Astrocyte of the cerebellum (primary cell): Measurements from ENCODE around the gene ENG.

ENCODE experiments used
- DNase-seq: peaks from one replicate; pipeline ENCODE4 v3.0.0-alpha.2; 2011; ENCODE audit warnings: low read depth
- H3K4me3 ChIP-seq: 2 replicates; pipeline ENCODE4 v1.5.1; 2011; ENCODE audit warnings: mild to moderate bottlenecking, low read depth, low read length, moderate library complexity
- CTCF ChIP-seq: IDR thresholded peaks from 2 replicates; pipeline ENCODE4 v1.5.1; 2012; ENCODE audit warnings: low read length, low read depth, moderate library complexity, mild to moderate bottlenecking; ENCODE audit errors: missing control alignments
- in situ Hi-C: cut with HindIII; loops from 2 replicates; pipeline ENCODE4 v1.10.0; 2017; ENCODE audit warnings: low sequenced_read_pairs

ENG gene

GRCh38 chr9:127790094-127790855 lies 64.2 kb downstream of the ENG start:
- H3K4me3 ChIP-seq, result no peak overlapping the region
- no peak for TF ChIP-seq CTCF
- no peak for DNase-seq

GRCh38 chr9:127789179-127789578 lies 65.3 kb downstream of the ENG start:
- no peak overlapping the region for H3K4me3 ChIP-seq
- DNase-seq, result no peak
- in situ Hi-C loops, result no loop called here
- no peak for TF ChIP-seq CTCF

More at GRCh38 chr9:127790094-127790855, 64.2 kb downstream of the ENG start:
- in situ Hi-C loops, result no loop called here

GRCh38 chr9:127788337-127789011 lies 66.0 kb downstream of the ENG start:
- H3K4me3 ChIP-seq, result no peak overlapping the region
- TF ChIP-seq CTCF, result no peak
- in situ Hi-C loops, result no loop called here
- no peak for DNase-seq

GRCh38 chr9:127786773-127787104 lies 67.7 kb downstream of the ENG start:
- DNase-seq, result no peak
- TF ChIP-seq CTCF, result peak; percentile 60
- H3K4me3 ChIP-seq, result peak overlapping the region; percentile 93
- in situ Hi-C loops, result no loop called here

- TF ChIP-seq CTCF, result no peak
- DNase-seq, result peak; percentile 74
- in situ Hi-C loops, result no loop called here
- H3K4me3 ChIP-seq, result peak within 1 kb of the TSS; percentile 93
Measured at GRCh38 chr9:127785933-127786772, 68.3 kb downstream of the ENG start, which contains the start of gene CDK9. CDK9 (plus strand) TSS chr9:127786034; CDS start chr9:127786149, 115 bp downstream.
